GM18499 (cell line): ENCODE results near the gene AMDHD2.

Experiments
- ATAC-seq: cut with Tn5 transposase; IDR thresholded peaks from one replicate; pipeline ENCODE4 v1.9.1; 2021; ENCODE audit warnings: moderate number of reproducible peaks; ENCODE audit not compliant: insufficient read depth, unreplicated experiment

The AMDHD2 gene

DNA sequence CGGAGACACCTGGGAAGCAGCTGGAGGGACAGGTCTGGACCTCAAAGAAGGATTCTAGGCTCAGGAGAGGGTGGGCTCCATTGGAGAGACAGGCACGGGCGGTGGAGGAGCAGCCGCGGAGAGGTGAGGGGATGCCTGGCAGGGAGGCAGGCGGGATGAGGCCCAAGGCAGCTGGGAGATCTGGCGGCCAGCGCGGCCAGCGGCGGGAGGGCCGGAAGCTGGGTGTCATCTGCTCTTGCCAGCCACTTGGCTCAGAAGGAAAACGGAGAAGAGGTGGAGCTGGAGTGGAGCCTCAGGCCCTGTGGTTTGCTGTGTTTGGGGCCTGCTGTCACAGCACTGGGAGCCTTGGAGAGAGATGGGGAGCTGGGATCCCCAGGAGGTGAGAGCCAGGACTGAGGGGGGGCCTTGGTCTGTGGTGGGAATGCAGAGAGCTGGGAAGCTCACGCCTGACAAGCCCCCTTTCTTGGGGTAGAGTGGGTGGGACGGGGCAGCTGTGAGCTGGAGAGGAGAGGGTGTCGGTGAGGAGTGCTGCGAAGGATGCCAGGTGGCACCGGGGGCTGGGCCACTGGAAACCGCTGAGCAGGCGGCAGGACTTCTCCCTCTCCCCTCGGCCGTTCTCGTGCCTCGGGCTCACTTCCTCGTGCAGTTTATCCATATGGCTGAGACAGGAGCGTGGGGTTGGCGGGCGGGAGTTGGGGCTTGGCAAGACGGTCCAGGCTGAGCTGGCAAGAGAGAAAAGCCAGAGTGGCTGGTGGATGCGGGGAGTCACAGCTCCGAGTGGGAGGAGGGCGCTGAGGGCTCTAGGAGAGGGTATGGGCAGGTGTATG lies 37.2 kb upstream of the AMDHD2 start:
- no peak for ATAC-seq

DNA sequence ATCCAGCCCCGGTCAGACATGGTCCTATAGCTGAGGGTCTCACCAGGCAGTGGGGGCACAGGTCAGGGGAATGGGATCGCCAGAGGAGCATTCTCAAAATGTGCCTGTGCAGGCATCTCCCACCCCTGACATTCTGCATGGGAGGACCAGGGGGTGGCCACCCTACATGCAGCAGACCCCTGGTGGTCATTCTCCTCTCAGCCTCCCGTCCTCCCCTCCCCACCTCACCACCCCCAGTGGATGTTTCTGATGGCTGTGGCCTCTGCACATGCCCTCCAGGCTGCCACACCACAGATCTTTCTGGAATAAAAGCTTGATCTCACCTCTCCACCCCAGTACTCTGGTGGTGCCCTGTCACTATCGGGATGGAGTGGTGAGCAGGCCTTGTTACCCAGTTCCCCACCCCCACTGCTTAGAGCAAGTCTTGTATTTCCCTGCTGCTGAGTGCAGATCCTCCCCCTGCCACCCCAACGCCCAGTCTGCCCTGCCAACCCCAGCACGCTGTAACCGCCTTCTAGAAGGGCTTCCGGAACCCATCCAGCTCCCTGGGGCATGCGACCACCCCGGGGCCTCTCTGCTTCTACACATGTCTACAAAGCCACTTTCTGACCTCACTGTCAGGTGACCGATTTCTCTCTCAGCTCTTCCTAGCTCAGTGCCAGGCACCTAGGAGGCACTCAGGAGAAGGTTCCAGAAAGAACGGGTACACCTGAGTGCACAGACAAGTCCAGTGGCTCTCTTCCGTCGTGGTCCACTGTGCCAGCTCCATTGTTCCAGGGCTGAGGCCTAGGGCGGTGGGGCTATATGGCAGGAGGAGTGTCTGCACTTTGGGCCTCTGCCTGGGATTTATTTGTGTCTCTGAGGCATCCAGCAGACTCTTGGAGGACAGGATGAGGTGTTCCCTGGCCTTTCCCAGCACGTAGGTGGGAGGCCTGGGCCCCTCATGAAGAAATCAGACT lies 36.0 kb upstream of the AMDHD2 start:
- ATAC-seq: no peak

DNA sequence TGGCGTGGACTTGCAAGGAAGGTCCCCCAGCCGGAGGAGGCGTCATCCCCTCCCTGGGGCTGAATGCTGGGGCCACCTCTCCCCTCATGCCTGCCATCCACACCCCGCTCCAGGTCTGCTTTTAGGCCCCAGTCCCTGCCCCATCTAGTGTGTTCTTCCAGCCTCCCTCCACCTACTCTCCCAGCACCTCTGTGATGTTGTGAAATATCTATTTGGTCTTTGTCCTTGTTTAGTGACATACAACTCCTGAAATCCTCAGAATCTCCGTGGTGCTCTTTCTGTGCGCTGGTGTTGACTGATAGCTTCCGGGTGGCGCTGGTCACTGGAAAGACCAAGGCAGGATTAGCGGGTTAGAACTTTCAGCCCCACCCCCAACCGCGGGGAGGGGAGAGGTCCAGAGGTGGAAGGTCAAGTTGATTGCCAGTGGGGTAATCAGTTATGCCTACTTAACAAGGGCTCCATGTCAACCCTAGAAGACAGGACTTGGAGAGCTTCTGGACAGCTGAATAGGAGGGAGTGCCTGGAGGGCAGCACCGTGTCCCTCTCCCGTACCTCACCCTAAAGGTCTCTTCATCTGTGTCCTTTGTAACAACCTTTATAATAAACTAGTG lies 35.2 kb upstream of the AMDHD2 start:
- no peak for ATAC-seq

DNA sequence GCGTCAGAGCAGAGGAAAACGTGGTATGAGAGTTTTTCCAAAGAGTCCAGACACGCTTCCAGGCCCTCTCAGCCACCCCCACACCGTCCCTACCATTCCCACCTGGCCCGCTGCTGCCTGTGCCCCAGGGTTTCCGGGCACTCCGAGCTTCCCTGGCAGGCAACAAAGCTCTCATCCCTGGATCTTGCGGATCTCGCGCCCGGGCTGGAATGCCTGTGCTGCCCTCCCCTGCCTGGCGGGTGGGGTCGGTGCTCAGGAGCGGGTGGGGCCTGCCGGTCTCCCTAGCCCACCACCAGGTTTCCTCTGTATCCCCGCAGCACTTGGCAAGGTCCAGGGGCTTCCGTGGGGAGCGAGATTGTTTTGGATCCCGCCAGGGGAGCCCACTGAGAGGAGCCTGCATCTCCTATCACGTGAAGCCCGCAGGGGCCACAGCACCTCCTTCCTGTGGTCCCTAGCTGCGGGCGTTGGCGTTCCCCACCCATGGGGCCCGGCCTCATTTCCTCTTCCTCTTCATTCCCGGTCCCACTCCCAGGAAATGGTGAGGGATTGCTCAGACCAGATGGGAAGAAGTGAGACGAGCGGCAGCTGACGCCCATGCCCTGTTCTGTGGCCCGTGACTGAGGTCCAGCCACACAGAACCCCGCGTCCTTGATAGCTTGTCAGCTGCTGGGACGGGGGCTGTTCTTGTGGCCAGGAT lies 34.2 kb upstream of the AMDHD2 start:
- no peak for ATAC-seq

DNA sequence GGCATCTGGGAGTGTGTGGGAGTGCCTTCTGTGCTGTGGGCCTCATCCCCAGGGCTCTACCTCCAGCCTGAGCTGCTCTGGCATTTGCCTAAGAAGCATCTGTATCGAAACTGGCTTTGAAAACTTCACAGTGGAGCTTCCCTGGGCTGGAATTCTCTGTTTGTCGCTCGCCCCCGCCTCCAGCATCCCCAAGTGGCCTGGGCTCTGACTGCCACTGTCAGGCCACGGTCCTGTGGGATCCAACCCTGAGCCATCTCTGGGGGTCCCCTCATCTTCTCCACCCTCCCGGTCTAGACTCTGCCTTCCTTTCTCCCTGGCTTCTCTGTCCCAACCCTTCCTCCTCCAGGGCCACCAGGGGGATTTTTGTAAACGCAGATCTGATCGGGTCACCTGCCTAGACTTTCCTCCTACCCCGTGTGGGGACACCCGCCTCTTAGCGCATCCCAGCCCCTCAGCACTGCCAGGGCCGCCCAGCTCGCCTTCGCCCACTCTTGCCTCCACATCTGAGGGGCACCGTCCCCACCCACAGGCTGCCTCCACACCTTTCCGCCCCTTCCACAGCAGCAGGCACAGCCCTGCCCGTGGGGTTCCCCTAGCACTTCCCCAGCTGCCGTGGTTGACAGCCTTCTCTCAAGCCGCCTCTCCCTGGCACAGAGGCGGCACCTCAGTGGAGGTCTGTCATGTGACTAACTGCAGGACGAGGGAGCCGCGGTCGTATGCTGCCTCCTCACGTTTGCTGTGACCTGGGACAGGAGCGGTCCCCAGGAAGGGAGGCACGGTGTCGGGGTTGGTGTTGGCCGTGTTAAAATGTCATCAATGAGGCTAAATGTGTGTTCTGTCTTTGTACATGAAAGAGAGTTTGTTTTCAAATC lies 33.3 kb upstream of the AMDHD2 start:
- no peak for ATAC-seq

DNA sequence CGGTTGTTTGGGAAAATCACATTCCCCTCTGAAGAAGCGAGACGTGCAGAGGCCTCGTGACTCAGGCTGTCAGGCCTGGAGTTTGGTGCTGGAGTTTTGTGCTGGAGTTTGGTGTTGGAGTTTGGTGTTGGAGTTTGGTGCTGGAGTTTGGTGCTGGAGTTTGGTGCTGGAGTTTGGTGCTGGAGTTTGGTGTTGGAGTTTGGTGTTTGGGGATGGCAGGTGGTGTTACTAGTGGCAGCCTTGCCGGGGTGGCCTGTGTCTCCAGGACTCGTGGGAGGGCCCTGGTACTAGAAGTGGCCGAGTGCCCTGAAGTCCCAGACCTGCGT lies 32.7 kb upstream of the AMDHD2 start:
- no peak for ATAC-seq

DNA sequence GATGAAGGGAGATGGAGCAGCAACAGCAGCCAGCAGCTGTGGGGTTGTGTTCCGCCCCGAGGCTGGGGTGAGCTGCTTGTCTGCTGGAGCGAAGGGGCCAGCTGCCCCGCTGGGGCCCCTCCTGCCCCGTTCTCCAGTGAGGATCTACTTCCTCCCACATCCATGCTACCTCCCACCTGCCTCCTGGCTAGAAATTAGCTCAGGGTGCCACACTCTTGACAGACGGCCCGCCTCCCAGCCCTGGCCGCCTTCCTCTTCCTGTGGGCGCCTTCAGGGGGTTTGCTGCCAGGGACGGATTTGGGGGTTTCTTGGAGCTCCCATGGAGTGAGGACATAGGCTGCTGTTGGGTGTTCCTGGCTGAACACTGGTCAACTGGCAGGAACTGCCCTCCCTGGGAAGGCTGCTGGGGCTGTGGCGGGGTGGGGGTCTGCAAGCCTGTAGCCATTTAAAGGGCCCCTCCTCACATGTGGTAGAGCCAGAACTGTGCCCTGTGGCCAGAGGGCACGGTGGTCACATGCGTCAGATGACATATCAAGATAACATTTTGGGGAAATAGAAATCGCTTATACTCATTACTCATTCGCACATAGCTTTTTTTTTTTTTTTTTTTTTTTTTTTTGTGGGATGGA lies 32.2 kb upstream of the AMDHD2 start:
- no peak for ATAC-seq

DNA sequence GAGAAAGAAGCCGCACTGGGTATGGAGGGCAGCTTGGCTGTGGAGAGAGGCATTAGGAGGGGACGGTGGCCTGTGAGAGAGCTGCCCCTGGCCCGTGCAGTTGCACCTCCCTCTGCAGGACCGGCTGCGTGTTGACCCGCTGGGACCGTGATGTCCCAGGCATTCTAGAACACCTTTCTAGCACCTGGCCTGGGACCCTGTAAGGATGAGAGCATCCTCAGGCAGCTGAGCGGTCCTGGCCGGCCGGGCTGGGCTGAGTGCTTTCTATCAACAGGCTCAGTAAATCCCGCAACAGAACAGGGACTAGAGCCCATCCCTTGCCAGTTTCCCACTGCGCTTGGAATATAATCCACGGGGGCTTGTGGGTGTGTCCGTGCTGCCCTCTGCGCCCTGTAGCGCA lies 30.6 kb upstream of the AMDHD2 start:
- no peak for ATAC-seq

DNA sequence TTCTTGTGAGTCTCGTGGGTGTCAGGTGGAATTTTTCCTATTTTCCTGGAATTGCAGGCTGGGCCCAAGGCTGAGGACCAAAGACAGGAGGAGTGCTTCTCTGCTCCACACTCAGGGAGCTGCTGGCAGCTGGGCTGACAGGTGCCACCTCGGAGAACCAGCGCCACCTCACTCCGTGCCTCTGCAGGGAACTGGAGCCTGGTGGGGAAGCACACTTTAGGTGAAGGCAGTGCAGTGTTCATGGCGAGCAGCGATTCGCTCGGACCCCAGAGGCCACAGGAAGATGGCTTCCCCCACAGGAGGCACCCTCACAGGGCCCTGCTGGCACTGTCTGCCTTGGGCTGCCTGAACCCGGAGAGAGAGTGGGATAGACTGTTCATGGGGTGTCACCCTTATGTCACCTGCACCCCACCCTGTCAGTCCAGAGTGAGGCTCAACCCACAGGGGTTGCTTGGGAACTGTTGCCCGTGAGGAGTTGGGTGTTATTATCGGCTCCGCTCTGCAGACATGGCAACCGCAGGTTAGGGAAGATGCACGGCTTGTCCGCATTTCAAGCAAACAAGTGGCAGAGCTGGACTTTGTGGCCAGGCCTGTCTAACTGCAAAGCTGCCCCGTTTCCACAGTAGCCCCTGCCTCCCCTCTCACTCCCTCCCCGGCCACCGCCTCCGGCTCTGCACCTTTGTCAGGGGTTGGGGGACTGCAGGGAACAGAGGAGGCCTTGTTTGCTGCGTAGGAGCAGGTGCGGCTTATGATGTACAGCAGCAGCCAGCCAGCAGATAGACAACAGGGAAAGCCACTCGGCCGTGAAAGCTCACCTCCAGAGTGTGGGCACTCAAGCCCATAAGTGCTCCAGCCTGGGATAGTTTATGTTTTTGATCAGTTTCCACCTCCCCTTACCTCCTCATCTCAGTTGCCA lies 29.7 kb upstream of the AMDHD2 start:
- no peak for ATAC-seq

DNA sequence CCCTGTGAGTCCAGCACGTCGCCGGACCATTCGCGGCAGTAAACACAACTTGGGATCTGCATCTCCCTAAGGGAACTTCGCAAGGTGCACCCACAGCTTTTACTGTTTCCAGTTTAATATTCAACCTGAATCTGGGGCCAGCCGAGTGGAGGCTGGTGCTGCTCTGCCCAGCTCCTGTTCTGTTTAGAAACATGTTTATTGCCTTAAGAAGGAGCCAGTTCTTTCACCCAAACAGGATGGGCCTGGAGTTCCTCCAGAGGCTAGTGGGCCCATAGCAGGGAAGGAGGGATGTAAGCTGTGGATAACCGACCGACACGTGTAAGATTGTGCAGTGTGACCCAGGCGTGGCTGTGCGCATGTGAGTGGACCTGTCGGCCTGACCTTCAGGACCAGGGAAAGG lies 27.9 kb upstream of the AMDHD2 start:
- ATAC-seq: no peak

DNA sequence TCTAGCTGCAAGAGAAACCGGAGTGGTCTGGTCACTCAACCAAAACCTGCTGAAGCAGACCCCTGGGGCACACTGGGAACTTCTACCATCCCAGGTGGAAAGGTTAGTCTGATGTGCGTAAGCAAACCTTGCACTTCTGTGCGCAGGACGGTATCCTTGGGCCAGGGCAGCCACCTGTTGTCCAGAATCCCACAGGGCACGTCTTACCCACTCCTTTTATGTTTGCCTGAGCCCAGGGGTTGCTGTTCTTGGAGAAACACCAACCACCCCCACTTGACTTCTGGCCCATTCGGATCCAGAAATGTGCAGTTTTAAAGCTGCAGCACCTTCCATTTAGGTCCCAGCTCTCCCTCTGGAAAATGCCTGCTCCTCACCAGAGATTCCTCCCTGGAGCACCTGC lies 26.6 kb upstream of the AMDHD2 start:
- ATAC-seq: no peak

DNA sequence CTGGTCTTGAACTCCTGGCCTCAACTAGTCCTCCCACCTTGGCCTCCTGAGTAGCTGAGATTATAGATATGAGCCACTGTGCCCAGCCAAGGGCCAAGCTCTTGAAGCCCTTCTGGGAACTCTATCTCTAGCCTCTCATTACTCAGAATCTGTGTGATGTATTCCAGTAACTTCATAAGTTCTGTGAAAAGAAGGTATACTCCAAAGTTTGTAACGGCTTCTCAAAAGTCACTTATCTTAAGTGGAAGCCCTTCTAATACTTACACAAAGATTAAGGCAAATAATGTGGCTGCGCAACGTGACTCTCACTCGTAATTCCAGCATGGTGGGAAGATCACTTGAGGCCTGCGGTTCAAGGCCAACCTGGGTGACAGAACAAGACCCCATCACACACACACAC lies 25.6 kb upstream of the AMDHD2 start:
- no peak for ATAC-seq

DNA sequence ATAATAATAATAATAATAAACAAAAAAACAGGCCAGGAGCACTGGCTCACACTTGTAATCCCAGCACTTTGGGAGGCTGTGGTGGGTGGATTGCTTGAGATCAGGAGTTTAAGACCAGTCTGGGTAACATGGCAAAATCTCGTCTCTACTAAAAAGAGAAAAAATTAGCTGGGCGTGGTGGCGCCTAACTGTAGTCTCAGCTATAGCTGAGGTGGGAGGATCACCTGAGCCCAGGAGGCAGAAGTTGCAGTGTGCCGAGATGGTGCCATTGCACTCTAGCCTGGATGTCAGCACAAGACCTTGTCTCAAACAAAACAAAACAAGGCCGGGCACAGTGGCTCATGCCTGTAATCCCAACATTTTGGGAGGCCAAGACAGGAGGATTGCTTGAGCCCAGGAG lies 25.1 kb upstream of the AMDHD2 start:
- ATAC-seq: no peak

DNA sequence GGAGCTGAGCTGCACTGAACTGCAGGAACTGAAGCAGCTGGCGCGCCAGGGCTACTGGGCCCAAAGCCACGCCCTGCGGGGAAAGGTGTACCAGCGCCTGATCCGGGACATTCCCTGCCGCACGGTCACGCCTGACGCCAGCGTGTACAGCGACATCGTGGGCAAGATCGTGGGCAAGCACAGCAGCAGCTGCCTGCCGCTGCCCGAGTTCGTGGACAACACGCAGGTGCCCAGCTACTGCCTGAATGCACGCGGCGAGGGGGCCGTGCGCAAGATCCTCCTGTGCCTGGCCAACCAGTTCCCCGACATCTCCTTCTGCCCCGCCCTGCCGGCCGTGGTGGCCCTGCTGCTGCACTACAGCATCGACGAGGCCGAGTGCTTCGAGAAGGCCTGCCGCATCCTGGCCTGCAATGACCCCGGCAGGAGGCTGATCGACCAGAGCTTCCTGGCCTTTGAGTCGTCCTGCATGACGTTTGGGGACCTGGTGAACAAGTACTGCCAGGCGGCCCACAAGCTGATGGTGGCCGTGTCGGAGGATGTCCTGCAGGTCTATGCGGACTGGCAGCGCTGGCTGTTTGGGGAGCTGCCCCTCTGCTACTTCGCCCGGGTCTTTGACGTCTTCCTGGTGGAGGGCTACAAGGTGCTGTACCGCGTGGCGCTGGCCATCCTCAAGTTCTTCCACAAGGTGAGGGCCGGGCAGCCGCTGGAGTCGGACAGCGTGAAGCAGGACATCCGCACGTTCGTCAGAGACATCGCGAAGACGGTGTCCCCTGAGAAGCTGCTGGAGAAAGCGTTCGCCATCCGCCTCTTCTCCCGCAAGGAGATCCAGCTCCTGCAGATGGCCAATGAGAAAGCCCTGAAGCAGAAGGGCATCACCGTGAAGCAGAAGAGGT lies 23.7 kb upstream of the AMDHD2 start:
- ATAC-seq: no peak

DNA sequence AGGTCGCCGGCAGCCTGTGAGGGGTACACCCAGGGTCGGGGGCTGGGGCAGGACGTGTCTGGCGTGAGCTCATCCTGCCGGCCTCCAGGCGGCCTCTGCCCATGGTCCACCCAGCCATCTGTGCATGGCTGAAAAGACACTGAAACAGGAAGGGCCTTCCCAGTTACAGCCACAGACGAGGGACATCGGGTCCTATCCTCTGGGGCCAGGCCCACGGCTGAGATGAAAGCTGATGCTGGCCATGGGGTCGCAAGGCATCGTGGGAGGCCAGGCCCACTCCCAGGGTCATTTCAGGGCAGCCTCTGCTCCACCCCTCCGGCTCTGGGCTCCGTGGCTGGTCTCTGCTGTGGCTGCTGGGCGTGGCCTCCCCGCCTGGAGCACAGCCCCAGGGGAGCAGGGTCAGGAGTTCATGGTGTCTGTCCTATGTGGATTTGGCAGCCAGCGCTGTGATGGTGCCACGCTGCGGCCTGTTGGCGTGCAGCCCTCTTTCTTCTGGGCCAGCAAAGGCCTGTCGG lies 23.0 kb upstream of the AMDHD2 start:
- no peak for ATAC-seq

DNA sequence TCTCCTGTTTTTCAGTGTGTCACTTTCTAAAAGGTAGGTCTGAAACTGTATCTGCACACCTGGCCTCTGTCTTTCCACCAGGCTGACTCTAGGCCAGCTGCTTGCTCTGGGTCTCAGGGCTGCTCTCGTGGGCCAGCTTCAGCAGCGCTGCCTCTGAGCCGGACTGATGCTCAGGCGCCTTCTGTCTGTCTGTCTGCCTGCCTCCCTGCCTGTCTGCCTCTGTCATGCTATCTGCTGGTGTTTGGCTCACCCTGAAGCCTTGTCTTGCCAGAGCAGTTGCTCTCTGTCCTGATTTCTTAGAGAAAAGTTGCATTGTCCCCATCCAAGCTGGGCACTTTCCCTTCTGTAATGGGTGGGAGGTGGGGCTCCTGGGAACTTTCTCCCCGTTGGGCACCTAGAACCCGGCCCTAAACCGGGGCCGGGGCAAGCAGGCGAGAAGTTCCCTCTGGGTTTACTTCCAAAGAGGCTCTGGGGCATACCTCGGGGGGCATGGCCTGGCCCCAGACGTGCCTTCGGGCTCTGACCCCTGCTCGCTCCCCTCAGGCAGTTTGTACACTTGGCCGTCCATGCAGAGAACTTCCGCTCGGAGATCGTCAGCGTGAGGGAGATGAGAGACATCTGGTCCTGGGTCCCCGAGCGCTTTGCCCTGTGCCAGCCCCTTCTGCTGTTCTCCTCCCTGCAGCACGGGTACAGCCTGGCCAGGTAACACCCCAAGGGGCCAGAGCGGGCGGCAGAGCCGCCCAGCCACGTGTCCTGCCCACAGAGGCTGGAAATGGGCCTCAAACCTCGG lies 22.3 kb upstream of the AMDHD2 start:
- ATAC-seq: no peak
